ENCODE measurements around the gene MGAT5B.

DNA sequence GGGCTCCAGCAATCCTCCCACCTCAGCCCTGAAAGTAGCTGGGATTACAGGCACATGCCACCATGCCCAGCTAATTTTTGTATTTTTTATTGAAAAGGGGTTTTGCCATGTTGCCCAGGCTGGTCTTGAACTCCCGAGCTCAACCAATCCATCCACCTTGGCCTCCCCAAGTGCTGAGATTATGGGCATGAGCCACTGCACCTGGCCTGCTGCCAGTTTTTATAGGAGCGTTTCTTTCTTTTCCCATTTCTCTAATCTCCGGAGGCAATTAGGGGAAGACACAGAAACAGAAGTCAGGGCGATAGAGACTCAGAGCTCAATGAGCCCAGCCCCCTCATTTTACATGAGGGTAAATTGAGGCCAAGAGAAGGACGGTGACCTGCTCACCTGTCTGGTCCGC lies 10.4 kb downstream of the MGAT5B start:
- TF ChIP-seq, protein P1, sequence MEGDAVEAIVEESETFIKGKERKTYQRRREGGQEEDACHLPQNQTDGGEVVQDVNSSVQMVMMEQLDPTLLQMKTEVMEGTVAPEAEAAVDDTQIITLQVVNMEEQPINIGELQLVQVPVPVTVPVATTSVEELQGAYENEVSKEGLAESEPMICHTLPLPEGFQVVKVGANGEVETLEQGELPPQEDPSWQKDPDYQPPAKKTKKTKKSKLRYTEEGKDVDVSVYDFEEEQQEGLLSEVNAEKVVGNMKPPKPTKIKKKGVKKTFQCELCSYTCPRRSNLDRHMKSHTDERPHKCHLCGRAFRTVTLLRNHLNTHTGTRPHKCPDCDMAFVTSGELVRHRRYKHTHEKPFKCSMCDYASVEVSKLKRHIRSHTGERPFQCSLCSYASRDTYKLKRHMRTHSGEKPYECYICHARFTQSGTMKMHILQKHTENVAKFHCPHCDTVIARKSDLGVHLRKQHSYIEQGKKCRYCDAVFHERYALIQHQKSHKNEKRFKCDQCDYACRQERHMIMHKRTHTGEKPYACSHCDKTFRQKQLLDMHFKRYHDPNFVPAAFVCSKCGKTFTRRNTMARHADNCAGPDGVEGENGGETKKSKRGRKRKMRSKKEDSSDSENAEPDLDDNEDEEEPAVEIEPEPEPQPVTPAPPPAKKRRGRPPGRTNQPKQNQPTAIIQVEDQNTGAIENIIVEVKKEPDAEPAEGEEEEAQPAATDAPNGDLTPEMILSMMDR (IDR thresholded peaks at IDR 0.05): no peak
- TF ChIP-seq POLR2A (IDR thresholded peaks at IDR 0.05): no peak
- no peak for TF ChIP-seq EP300 (IDR thresholded peaks at IDR 0.05)

All from stomach (tissue), 4 donors.